CD1c-positive myeloid dendritic cell (primary cell): ENCODE results near the gene EGFLAM.

ENCODE experiments used
- DNase-seq: peaks from one replicate; pipeline ENCODE4 v3.0.0-alpha.2; 2016; ENCODE audit errors: extremely low spot score

Gene EGFLAM

DNA sequence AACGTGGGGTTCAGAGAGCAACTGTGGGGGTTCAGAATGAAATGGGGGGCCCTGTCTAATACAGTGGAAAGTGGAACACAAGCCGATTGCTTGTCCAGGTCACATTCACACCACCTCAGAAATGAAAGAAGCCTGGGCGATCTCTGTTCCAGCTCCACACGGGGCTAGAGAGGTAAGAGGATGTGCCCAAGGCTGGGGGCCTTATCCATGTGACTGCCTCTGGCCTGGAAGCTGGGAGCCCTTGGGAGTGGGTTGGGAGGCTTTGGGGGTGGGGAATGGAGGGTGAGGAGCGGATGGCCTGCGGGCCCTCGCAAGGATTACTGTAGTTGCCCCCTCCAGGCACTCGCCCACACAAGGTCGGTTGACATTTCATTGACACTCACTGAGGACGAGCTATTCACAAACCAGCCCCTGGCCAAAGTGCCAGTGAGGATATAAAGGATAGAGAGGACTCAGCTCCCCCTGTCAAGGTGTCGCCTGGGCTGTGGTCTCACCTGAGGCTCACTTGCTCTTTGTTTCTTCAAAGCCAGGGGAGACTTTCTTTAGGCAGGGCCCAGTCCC, 211.4 kb downstream of the EGFLAM start:
- DNase-seq: no peak

DNA sequence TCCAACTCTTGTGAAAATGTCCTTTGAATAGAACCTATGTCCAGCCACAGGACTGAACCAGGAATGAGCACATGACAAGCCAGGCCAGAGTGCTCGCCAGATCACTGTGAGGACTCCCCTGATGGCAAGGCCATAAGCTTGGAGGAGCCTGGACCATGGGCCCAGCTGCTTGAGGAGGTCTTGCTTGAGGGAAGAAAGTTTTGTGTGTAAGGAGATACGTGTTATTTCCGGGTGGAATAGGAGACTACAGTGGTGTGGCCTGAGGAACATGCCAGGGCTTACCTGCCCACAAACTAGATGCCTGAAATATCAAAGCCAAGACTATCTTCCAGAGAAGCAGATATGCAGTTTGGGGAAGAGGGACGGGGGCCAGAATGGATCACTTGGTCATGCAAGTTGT, 213.3 kb downstream of the EGFLAM start:
- no peak for DNase-seq

DNA sequence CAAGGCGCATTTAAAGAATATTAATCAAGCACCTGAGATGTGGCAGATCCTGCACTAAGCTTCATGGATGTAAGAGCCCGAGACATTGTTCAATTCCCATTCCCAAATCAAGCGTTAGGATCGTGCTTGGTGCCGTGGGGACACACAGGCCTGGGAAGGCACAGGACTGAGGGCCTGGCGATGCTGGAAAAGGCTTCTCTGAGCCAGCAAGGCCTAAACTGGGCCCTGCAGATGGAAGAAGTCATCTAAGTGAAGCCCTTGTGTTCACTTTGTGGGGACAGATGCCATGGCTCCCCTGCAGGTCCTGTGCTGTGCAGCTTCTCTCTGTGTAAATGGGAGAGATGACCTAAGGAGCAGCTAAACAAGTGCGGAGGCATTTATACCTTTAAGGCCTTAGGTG, 214.2 kb downstream of the EGFLAM start:
- DNase-seq: no peak

DNA sequence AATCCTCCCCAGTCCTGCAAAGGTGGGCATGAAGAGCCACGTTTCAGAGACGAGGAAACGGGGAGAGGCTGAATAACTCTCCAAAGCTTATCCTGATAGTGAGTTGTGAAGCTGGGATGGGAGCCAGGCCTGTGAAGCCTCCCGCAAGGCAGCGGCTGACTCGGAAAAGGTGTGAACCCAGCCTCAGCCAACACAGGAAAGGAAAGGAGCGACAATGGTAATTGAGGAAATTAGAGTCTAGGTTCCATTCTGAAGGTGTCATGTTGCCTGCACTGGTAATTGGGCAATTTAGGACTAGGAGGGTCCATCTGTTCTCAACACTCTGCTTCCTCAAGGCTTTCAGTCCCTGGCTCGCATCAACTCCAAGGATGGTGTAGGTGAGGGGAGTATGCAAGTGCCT, 214.6 kb downstream of the EGFLAM start:
- DNase-seq: no peak

DNA sequence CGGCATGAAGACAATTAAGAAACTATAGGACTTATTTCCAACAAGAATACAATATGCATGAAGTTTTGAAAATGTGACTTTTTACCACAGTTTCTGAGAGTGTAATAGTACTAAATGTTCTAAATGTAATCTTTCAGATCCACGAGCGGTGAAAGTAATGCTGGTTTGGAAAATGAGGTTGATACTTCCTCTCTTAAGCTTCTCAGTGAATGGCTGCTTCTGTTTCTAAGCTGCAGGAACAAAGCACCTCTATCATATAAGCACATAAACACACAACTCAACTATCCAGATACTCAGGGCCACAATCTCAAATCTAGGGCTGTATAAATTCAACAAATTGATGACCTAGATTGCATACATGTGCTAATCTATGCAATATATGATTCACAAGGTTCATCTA, 219.8 kb downstream of the EGFLAM start:
- no peak for DNase-seq

DNA sequence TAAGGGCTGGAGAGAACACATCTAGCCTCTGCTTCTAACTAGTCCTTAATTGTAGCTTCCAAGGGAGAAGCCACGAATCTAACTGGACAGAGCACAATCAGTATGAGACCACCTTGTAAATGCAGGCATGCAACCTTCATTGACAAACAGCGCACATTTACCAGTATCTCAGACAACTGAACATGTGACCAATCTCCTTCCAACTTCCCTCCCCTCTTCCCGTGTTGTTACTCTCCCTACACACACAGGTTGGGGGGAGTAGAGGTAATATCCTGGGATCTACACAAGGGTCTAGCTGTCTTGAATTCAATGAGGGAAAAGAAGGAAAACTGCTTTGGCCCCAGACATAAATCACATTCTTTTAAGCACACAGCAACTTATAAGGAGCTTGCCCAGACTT, 220.5 kb downstream of the EGFLAM start:
- no peak for DNase-seq

DNA sequence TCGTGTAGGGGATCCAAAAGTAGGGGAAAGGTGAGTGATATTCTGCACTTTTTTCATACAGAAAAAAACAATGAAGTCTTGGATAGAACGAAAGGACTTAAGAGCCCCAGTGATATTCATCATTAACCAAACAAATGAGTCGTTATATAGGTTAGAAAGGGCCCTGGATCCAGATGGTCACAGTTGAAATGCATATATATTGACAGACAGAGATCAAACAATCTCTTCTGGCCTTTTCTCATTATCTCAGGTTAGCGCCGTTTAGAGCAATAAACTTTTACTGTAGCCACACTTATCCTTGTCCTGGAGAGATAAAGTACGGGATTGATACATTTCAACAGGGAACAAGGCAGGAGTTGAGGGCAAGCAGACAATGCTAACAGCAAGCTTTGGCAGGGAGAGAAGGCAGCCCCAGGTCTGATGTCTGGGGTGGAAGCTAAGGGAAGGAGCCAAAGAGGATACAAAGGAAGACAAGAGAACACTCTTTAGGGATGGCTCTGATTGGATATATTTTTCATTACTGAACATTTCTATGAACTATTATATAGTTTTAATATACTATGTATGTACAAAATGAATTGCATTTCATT, 221.1 kb downstream of the EGFLAM start:
- no peak for DNase-seq

DNA sequence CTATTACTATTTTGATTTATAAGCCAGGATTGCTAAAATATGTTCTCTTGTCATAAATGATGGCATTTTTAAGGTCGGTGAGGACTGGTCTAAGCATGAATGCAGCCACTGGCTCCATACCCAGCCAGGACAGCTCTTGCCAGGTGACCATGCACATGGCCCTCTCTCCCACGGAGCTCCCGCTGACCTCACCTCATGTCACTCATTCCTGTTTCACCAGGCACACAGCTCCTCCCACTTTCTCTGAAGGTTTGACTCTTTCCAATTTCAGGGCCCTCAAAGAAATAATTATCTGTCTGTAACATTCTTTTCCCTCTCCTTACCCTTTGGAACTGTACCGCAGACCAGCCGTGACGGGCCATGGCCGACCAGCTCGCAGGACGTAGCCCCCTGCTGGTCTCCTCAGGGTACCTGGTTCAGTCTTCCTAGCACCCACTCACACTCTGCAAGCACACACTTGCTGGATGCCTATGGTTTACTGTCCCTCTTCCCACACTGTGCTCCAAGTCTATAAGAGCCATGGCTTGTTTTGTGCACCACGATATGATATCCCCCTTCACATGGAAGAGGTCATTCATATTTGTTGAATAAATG, 225.5 kb downstream of the EGFLAM start:
- DNase-seq: no peak

DNA sequence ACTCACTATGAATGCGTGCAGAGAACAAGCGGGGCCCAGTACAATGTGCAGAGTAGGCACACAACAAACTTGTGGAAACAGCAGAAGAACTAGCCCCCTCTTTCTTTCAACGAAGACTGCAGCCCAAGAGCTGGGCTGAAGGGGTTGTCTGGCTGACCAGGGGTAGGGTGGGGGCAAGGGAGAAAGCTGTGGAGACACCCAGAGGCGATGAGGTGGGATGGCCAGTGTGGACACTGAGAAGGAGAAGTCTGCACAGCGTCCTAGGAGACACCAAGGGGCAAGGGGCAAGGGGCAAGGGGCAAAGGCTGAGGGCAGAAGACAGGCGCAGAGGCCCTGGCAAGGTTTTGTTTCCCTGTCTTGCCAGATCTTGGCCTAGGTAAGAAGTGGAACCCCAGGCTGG, 235.8 kb downstream of the EGFLAM start:
- no peak for DNase-seq

DNA sequence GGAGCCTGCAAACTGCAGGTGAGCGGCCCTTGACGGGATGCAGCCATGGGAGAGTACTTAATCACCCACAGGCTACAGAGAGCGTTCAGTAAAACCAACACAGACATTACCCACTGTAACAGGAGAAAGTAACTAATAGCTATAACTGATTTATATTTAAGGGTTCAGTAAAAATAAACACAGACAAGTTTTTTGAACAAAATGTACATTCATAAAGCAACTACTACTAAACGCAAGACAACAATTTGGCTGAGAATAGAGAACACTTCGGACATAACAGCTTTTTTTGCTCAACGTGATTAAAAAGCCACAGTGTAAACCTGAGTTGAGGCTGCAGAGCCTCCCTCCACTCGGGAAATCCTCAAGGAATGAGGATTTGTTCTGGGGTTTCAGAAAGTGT, 236.4 kb downstream of the EGFLAM start:
- no peak for DNase-seq

DNA sequence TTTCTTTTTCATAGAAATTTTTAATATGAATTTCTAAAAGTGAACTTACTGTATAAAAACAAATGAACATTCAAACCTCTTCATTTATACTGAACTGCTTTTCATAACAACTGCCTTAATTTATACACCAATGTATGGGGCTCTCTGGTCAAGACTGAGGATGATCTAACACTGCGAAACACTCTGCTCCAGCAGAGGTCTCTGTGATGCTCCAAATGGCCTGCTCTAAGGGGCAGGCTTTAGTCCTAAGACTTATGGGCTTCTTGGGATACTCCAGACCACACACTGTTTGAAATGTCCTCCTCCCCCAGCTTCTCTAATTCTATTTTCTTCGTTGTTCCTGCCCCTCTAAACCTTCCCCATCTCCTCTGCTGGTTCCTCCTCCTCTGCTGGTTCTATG, 239.6 kb downstream of the EGFLAM start:
- no peak for DNase-seq

DNA sequence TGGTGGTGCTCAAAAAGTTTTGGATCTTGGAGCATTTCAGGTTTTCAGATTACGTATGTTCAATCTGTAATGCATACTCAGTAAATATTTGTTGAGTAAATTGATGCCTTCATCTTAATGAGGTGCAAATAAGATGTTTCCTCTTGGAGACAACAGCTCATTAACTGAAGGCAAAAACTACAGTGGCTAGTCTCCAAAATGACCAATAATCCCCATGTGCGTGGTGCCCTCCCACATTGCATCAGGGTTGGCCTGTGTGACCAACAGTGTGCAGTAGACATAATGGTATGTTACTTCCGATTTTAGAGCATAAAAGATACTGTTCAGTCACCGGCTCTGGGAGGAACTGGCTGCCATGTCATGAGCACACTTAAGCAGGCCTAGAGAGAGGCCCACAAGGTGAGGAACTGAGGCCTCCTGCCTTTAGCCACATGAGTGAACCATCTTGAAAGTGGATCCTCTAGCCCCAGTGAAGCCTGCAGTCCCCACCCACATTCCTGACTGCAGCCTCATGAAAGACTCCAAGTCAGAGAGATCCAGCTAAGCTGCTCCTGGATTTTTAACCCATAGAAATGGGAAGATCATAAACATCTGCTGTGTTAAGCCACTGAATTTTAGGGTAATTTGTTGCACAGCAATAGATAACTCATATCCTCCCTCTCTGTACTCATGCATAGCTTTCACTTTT, 242.4 kb downstream of the EGFLAM start:
- DNase-seq: no peak

DNA sequence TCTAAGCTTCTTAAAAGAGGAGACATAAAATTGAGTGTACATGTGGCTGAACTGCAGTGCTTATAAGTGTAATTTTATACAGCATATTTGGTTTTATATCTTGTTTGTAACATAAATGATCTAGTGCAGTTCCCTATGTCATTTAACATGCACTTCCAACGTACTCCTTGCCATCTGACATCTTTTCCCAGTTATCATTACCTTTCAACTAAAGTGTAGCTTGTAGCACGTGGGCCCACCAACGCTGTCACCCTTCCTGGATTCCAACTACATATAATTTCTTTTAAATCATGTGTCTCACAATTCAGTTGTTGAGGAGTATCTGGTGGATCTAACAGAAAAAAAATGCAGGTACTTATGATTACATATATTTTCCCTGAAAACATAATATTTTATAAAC, 247.9 kb downstream of the EGFLAM start:
- DNase-seq: no peak

DNA sequence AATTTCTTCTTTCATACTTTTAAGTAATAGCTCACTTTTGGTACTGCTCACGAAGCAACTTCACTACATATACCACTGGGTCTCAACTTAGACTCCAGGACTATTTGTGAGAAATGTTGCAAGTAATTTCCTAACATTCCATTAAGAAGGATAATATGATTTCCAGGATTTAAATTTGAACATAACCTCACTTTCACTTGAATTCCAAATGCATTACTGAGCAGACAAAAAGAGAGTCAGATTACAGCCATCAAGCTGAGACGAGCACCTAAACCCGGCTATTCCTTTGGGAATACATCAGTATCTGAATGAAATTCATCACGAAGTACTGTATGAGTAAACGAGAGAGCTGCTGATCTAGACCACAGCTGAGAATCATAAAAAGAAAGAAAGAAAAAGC, 250.8 kb downstream of the EGFLAM start:
- DNase-seq: no peak
